ENCODE results near the gene CCDC80.
A peak's percentile ranks its signal among the peaks of the same experiment; 100 is the strongest.
"Not testable (repeated sequence)": the region's sequence is repeated elsewhere in the genome, so short reads cannot be mapped to it uniquely, and the experiment has no call there.

The CCDC80 gene

GRCh38 chr3:112665009-112665408, 24.1 kb upstream of the CCDC80 start:
- DNase-seq, result not testable (repeated sequence)

GRCh38 chr3:112656043-112656442, 15.1 kb upstream of the CCDC80 start:
- DNase-seq, result no peak

GRCh38 chr3:112654979-112655378, 14.0 kb upstream of the CCDC80 start:
- DNase-seq, result no peak

- DNase-seq, result no peak
Observed at GRCh38 chr3:112654492-112654891, 13.5 kb upstream of the CCDC80 start.

GRCh38 chr3:112653881-112654300, 12.9 kb upstream of the CCDC80 start:
- peak; percentile 54 for DNase-seq

GRCh38 chr3:112653209-112653871, 12.4 kb upstream of the CCDC80 start:
- DNase-seq, result peak; percentile 56

GRCh38 chr3:112651516-112651915, 10.6 kb upstream of the CCDC80 start:
- DNase-seq, result no peak

GRCh38 chr3:112651071-112651470, 10.1 kb upstream of the CCDC80 start:
- DNase-seq, result no peak

- no peak for DNase-seq
Observed at GRCh38 chr3:112650482-112650881, 9.5 kb upstream of the CCDC80 start.

GRCh38 chr3:112649478-112649735, 8.5 kb upstream of the CCDC80 start:
- no peak for DNase-seq

- no peak for DNase-seq
Observed at GRCh38 chr3:112647122-112647521, 6.2 kb upstream of the CCDC80 start.

GRCh38 chr3:112646623-112647022, 5.7 kb upstream of the CCDC80 start:
- no peak for DNase-seq

GRCh38 chr3:112644453-112644852, 3.5 kb upstream of the CCDC80 start:
- no peak for DNase-seq

- DNase-seq, result no peak
Observed at GRCh38 chr3:112643621-112644240, 2.8 kb upstream of the CCDC80 start.

- DNase-seq, result peak; percentile 67
Observed at GRCh38 chr3:112642912-112643506, 2.1 kb upstream of the CCDC80 start.

- peak; percentile 44 for DNase-seq
Observed at GRCh38 chr3:112640276-112640929, 540 bp downstream of the CCDC80 start.

- DNase-seq, result no peak
Observed at GRCh38 chr3:112639455-112640225, 1.3 kb downstream of the CCDC80 start.

- no peak for DNase-seq
Observed at GRCh38 chr3:112638327-112639020, 2.5 kb downstream of the CCDC80 start.

GRCh38 chr3:112637700-112638099, 3.2 kb downstream of the CCDC80 start:
- no peak for DNase-seq

- peak; percentile 30 for DNase-seq
Observed at GRCh38 chr3:112635674-112636073, 5.3 kb downstream of the CCDC80 start.

GRCh38 chr3:112634786-112635541, 6.0 kb downstream of the CCDC80 start:
- no peak for DNase-seq

- DNase-seq, result no peak
Observed at GRCh38 chr3:112633757-112634156, 7.2 kb downstream of the CCDC80 start.
